Kidney (tissue), 14 donors: ENCODE data around the gene CARNS1. TPM values are rescaled to one million over a fixed set of nuclear protein-coding genes. Genes with fewer than 3 reads are reported as not detected.

ENCODE experiments used
- DNase-seq, 5 donors: peaks; one replicate each; pipeline ENCODE4 v3.0.0-alpha.2; 2013 to 2020
- FAIRE-seq: peaks from 2 replicates; lab custom pipeline; 2012; peaks lifted over from hg19 to GRCh38; lab: Jason Lieb, UNC
- H3K27ac ChIP-seq, 2 donors: one replicate each; pipeline ENCODE4 v1.7.0; 2013; ENCODE audit warnings: low read depth in 2 of 2, low read length in 2 of 2, inconsistent platforms in 1 of 2
- H3K27me3 ChIP-seq: one replicate; pipeline ENCODE4 v1.7.1; 2013; ENCODE audit warnings: low read length, inconsistent platforms; ENCODE audit not compliant: control insufficient read depth, insufficient read depth
- H3K36me3 ChIP-seq, 3 donors: one replicate each; pipeline versions ENCODE4 v1.7.0 to v1.7.1; 2013; ENCODE audit warnings: low read length in 3 of 3, control low read depth in 1 of 3, inconsistent platforms in 1 of 3; ENCODE audit not compliant: insufficient read depth in 3 of 3, control insufficient read depth in 2 of 3
- H3K4me1 ChIP-seq, 3 donors: one replicate each; pipeline versions ENCODE4 v1.7.0 to v1.7.1; 2013; ENCODE audit warnings: low read length in 3 of 3, inconsistent platforms in 1 of 3, low read depth in 1 of 3; ENCODE audit not compliant: control insufficient read depth in 2 of 3, insufficient read depth in 2 of 3
- H3K4me3 ChIP-seq, 3 donors: one replicate each; pipeline versions ENCODE4 v1.7.0 to v1.8.1; 2013; ENCODE audit warnings: low read length in 3 of 3, control low read depth in 1 of 3, inconsistent platforms in 1 of 3
- H3K9ac ChIP-seq, 3 donors: one replicate each; pipeline versions ENCODE4 v1.7.0 to v1.7.1; 2013; ENCODE audit warnings: low read length in 3 of 3, control low read depth in 1 of 3, inconsistent platforms in 1 of 3
- H3K9me3 ChIP-seq, 3 donors: one replicate each; pipeline versions ENCODE4 v1.7.0 to v1.7.1; 2013; ENCODE audit warnings: low read length in 3 of 3, control low read depth in 1 of 3, inconsistent platforms in 1 of 3; ENCODE audit not compliant: control insufficient read depth in 2 of 3, insufficient read depth in 1 of 3
- CTCF ChIP-seq: IDR thresholded peaks from 3 replicates; pipeline ENCODE4 v1.5.1; 2012; ENCODE audit warnings: mild to moderate bottlenecking, moderate library complexity, borderline replicate concordance; ENCODE audit not compliant: insufficient read depth; ENCODE audit errors: extremely low read depth
- intact Hi-C: fragments of 100-400 bp; cut with DNase I; formaldehyde crosslinking; loops from one replicate; pipeline ENCODE4 v1.11.1; 2022
- polyA plus RNA-seq: library from polyadenylated mRNA; stranded (reverse); fragments of 350-450 nt; fragmentation: Illumina TruSeq; extraction: RNeasy Lipid Tissue Mini Kit (QIAGEN cat#74804); gene quantifications from one replicate; pipeline ENCODE4 v1.2.3, GENCODE V29; 2014; ENCODE audit warnings: low read depth, low replicate concordance; ENCODE audit not compliant: insufficient read depth
- total RNA-seq: library from RNA; stranded (reverse); fragmentation: NEBNext Ultra II Directional; extraction: Animal tissue kit (Norgen Biotek cat#: 25700); gene quantifications from one replicate; pipeline ENCODE4 v1.2.1, GENCODE V29; 2021
- donor health status: control.
- donor health status: control.
- donor health status: control.
- donor health status: control.
- donor health status: control.
- donor health status: DM: yes; HTN: yes; CAD: no.
- donor health status: Normal renal cell carcinoma (clear cell type).

Gene CARNS1
- total and polyA plus RNA-seq, 2 donors from 2014 or later = 0.80 to 1.7 TPM

- DNase-seq (peak in 1 of 5 donors; percentile 68), FAIRE-seq (no peak)
- H3K4me3 ChIP-seq = no peak overlapping the region
- no peaks in the 10 kb centered on the region for H3K27me3 ChIP-seq
- intact Hi-C loops = no loop called here
- H3K4me1 ChIP-seq = peaks cover 0 to 3% (median 2%) of the 10 kb centered on the region in 3 donors
- no peak overlapping the region for H3K27ac ChIP-seq
- no peak for TF ChIP-seq CTCF
- H3K9ac ChIP-seq = no peak overlapping the region
- no peaks in the 10 kb centered on the region for H3K9me3 ChIP-seq
- no peaks in the 10 kb centered on the region for H3K36me3 ChIP-seq
These were observed 35.5 kb downstream of the CARNS1 start for GRCh38 chr11:67450796-67451657.

GRCh38 chr11:67451658-67451976 is 36.1 kb downstream of the CARNS1 start:
- Histone ChIP-seq H3K36me3 (no peaks in the 10 kb centered on the region), H3K4me3 (no peak overlapping the region), H3K27me3 (no peaks in the 10 kb centered on the region), H3K4me1 (peaks cover 0 to 3% (median 2%) of the 10 kb centered on the region in 3 donors), H3K9ac (no peak overlapping the region), H3K27ac (no peak overlapping the region), H3K9me3 (no peaks in the 10 kb centered on the region)
- FAIRE-seq (no peak), DNase-seq (peak in 1 of 5 donors; percentile 63)
- intact Hi-C loops = no loop called here
- TF ChIP-seq CTCF = no peak

- no peak for TF ChIP-seq CTCF
- H3K4me1 ChIP-seq = peaks cover 0 to 3% (median 2%) of the 10 kb centered on the region in 3 donors
- no peaks in the 10 kb centered on the region for H3K27me3 ChIP-seq
- H3K9ac ChIP-seq = no peak within 1 kb of the TSS
- FAIRE-seq (no peak), DNase-seq (peak in 1 of 5 donors; percentile 78)
- no peaks in the 10 kb centered on the region for H3K9me3 ChIP-seq
- H3K4me3 ChIP-seq = no peak within 1 kb of the TSS
- no peaks in the 10 kb centered on the region for H3K36me3 ChIP-seq
- H3K27ac ChIP-seq = no peak within 1 kb of the TSS
- intact Hi-C loops = no loop called here
These were observed 36.9 kb downstream of the CARNS1 start, which contains the start of gene GPR152 for GRCh38 chr11:67452141-67452952. GPR152 (minus strand) TSS chr11:67452729; CDS start chr11:67452724, 5 bp downstream.
